ENCODE data around the gene LHX8. TPM values are rescaled to one million over a fixed set of nuclear protein-coding genes. Genes with fewer than 3 reads are reported as not detected.

The LHX8 gene
- total and polyA plus RNA-seq, 2 donors (not counting 1 experiment from before 2014, with no cell fraction given), result not detected

DNA sequence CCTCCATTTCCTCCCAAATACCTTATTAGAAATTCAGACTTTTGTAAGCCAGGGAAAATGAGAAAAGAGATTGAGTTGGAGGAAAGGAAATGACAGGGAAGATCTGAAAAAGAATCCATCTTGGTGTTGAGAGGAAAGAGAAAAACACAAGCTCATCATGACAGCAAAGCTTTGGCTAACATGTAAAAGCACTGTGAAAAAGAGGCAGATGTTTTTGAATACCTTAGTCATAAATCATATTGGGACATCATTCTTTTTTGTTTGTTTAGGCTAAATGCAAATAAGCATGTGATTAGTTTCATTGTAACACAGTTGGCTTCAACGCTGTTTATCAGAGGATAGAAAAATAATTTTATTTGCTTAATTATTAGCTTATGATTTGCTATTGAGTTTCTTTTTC is 64.6 kb downstream of the LHX8 start:
- Histone ChIP-seq H3K4me3 (ENCODE audit: control extremely low read depth in 1 of 5, extremely low read depth in 1 of 5, insufficient read depth in 1 of 5, low read depth in 2 of 5, low read length in 4 of 5) (no peak overlapping the region), H3K4me1 (ENCODE audit: control insufficient read depth in 2 of 2, insufficient read depth in 2 of 2, low read length in 2 of 2) (no peaks in the 10 kb centered on the region), H3K36me3 (replicated peaks in 1 of 2; ENCODE audit: control extremely low read depth in 1 of 2, control insufficient read depth in 1 of 2, extremely low read depth in 1 of 2, insufficient read depth in 2 of 2, low read length in 1 of 2) (no peaks in the 10 kb centered on the region), H3K79me2 (ENCODE audit: control insufficient read depth, insufficient read depth, low read length) (no peaks in the 10 kb centered on the region), H3K4me2 (replicated peaks; ENCODE audit: low read depth, low read length, poor library complexity, severe bottlenecking) (no peak overlapping the region), H3K27me3 (replicated peaks in 1 of 4; ENCODE audit: control extremely low read depth in 1 of 4, control insufficient read depth in 3 of 4, insufficient read depth in 4 of 4, low read length in 3 of 4) (no peaks in the 10 kb centered on the region), H3K9me3 (ENCODE audit: control extremely low read depth in 1 of 3, control insufficient read depth in 2 of 3, insufficient read depth in 1 of 3, low read length in 2 of 3) (no peaks in the 10 kb centered on the region), H4K20me1 (ENCODE audit: control insufficient read depth, insufficient read depth, low read length, poor library complexity, severe bottlenecking) (no peaks in the 10 kb centered on the region), H3K27ac (ENCODE audit: low read length in 2 of 2) (no peak overlapping the region), H3K9ac (ENCODE audit: low read length) (no peak overlapping the region), H2AFZ (ENCODE audit: insufficient read depth, low read depth, low read length, poor library complexity, severe bottlenecking) (no peak overlapping the region)
- Mint-ChIP-seq H3K4me3 (no peak overlapping the region), H3K4me1 (no peaks in the 10 kb centered on the region), H3K27ac (no peak overlapping the region), H3K9me3 (ENCODE audit: insufficient read depth) (no peaks in the 10 kb centered on the region), H3K27me3 (peaks cover 5% of the 10 kb centered on the region)
- ChIA-PET CTCF (interaction anchor here (1.5 kb wide), 1 partner anchor 34 kb away, joined by 5 read pairs; no protein-coding TSS in a partner anchor), POLR2A (no interaction called here)
- DNase-seq (no peak), ATAC-seq (ENCODE audit: low read depth) (no peak)
- intact Hi-C loops (cut with micrococcal nuclease), result no loop called here
- WGBS (ENCODE audit: insufficient coverage), result no CpG with 5 or more reads among the region's 1 CpG
- TF ChIP-seq, protein P1, sequence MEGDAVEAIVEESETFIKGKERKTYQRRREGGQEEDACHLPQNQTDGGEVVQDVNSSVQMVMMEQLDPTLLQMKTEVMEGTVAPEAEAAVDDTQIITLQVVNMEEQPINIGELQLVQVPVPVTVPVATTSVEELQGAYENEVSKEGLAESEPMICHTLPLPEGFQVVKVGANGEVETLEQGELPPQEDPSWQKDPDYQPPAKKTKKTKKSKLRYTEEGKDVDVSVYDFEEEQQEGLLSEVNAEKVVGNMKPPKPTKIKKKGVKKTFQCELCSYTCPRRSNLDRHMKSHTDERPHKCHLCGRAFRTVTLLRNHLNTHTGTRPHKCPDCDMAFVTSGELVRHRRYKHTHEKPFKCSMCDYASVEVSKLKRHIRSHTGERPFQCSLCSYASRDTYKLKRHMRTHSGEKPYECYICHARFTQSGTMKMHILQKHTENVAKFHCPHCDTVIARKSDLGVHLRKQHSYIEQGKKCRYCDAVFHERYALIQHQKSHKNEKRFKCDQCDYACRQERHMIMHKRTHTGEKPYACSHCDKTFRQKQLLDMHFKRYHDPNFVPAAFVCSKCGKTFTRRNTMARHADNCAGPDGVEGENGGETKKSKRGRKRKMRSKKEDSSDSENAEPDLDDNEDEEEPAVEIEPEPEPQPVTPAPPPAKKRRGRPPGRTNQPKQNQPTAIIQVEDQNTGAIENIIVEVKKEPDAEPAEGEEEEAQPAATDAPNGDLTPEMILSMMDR (IDR thresholded peaks at IDR 0.05), result no peak
- no peak for TF ChIP-seq EZH2 (IDR thresholded peaks at IDR 0.05; ENCODE audit: borderline replicate concordance, insufficient read depth, low read depth, low read length, poor library complexity, severe bottlenecking)

DNA sequence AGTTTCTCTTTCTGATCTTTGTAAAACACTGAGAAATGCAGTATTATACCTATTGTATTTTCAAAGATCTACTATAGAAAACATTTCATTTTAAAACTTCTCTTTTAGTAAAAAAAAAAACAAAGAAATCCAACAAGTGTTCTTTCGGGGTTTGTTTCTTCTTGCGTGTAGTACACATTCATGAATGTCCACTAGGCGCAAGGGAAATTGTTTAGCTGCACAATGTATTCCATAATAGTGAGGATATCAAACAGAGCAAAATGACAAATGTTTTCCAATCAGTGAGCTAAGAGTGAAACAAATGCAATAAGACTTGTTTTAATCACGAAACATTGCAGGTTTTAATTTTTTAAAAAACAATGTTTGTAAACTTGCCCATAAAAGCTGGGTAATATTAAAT is 68.6 kb downstream of the LHX8 start:
- no CpG with 5 or more reads among the region's 4 CpGs for WGBS (ENCODE audit: insufficient coverage)
- intact Hi-C loops (cut with micrococcal nuclease), result no loop called here

More for the DNA sequence above, 68.6 kb downstream of the LHX8 start:
- no peak overlapping the region for H3K4me2 ChIP-seq (replicated peaks; ENCODE audit: low read depth, low read length, poor library complexity, severe bottlenecking)
- Mint-ChIP-seq H3K27ac (no peak overlapping the region), H3K4me3 (no peak overlapping the region), H3K27me3 (no peaks in the 10 kb centered on the region), H3K9me3 (ENCODE audit: insufficient read depth) (no peaks in the 10 kb centered on the region), H3K4me1 (no peaks in the 10 kb centered on the region)
- ChIA-PET CTCF (interaction anchor here (0.7 to 3.0 kb wide), 6 partner anchors 12 to 433 kb away, joined by 3 to 16 read pairs (median 4); no protein-coding TSS in a partner anchor), POLR2A (no interaction called here)
- ATAC-seq (ENCODE audit: low read depth) (no peak), DNase-seq (no peak)
- no peak overlapping the region for H3K4me3 ChIP-seq (ENCODE audit: control extremely low read depth in 1 of 5, extremely low read depth in 1 of 5, insufficient read depth in 1 of 5, low read depth in 2 of 5, low read length in 4 of 5)
- H3K27me3 ChIP-seq (replicated peaks in 1 of 4; ENCODE audit: control extremely low read depth in 1 of 4, control insufficient read depth in 3 of 4, insufficient read depth in 4 of 4, low read length in 3 of 4), result no peaks in the 10 kb centered on the region
- no peaks in the 10 kb centered on the region for H4K20me1 ChIP-seq (ENCODE audit: control insufficient read depth, insufficient read depth, low read length, poor library complexity, severe bottlenecking)
- H3K4me1 ChIP-seq (ENCODE audit: control insufficient read depth in 2 of 2, insufficient read depth in 2 of 2, low read length in 2 of 2), result no peaks in the 10 kb centered on the region
- no peak overlapping the region for H3K27ac ChIP-seq (ENCODE audit: low read length in 2 of 2)
- H3K9me3 ChIP-seq (ENCODE audit: control extremely low read depth in 1 of 3, control insufficient read depth in 2 of 3, insufficient read depth in 1 of 3, low read length in 2 of 3), result no peaks in the 10 kb centered on the region
- H2AFZ ChIP-seq (ENCODE audit: insufficient read depth, low read depth, low read length, poor library complexity, severe bottlenecking), result no peak overlapping the region
- no peaks in the 10 kb centered on the region for H3K79me2 ChIP-seq (ENCODE audit: control insufficient read depth, insufficient read depth, low read length)
- H3K36me3 ChIP-seq (replicated peaks in 1 of 2; ENCODE audit: control extremely low read depth in 1 of 2, control insufficient read depth in 1 of 2, extremely low read depth in 1 of 2, insufficient read depth in 2 of 2, low read length in 1 of 2), result no peaks in the 10 kb centered on the region
- TF ChIP-seq, protein P1 (IDR thresholded peaks at IDR 0.05), result no peak
- TF ChIP-seq EZH2 (IDR thresholded peaks at IDR 0.05; ENCODE audit: borderline replicate concordance, insufficient read depth, low read depth, low read length, poor library complexity, severe bottlenecking), result no peak
- no peak overlapping the region for H3K9ac ChIP-seq (ENCODE audit: low read length)
